Omental fat pad (tissue), 4 donors: Measurements from ENCODE around the gene ZNF783. TPM values are rescaled to one million over a fixed set of nuclear protein-coding genes. Genes with fewer than 3 reads are reported as not detected.
"Not testable (repeated sequence)": the region's sequence is repeated elsewhere in the genome, so short reads cannot be mapped to it uniquely, and the experiment has no call there.

Experiments used
- ATAC-seq: fragments of 150-250 bp; one replicate; pipeline ENCODE4 v1.9.1; 2016; ENCODE audit warnings: mild to moderate bottlenecking, moderate library complexity; ENCODE audit not compliant: low FRiP score
- DNase-seq: peaks from one replicate; pipeline ENCODE4 v3.0.0-alpha.2; 2019; ENCODE audit warnings: low spot score
- CTCF ChIP-seq, 3 donors: fragments of 450-650 bp; IDR thresholded peaks; one replicate each; pipeline ENCODE4 v1.5.1; 2016 to 2017; ENCODE audit warnings: antibody characterized with exemption in 3 of 3, mild to moderate bottlenecking in 3 of 3, moderate library complexity in 2 of 3
- total RNA-seq, 4 donors: library from RNA; depleted of rRNA; stranded (reverse); fragments of >200 nt; gene quantifications; one replicate each; pipeline ENCODE4 v1.1.0, GENCODE V29; 2016

Gene ZNF783
- total RNA-seq, 4 donors from 2014 or later: 9.7 to 24.6 (median 15.9) TPM

- ATAC-seq: no peak
- DNase-seq: no peak
- no peak for TF ChIP-seq CTCF (IDR thresholded peaks at IDR 0.05)
Observed at GRCh38 chr7:149240637-149241036, 21.4 kb upstream of the ZNF783 start.

GRCh38 chr7:149241696-149242095 lies 20.3 kb upstream of the ZNF783 start:
- TF ChIP-seq CTCF (IDR thresholded peaks at IDR 0.05): no peak
- ATAC-seq (no peak), DNase-seq (no peak)

GRCh38 chr7:149245244-149245643 lies 16.8 kb upstream of the ZNF783 start:
- ATAC-seq: no peak
- no peak for DNase-seq

GRCh38 chr7:149245744-149246143 lies 16.3 kb upstream of the ZNF783 start:
- no peak for TF ChIP-seq CTCF (IDR thresholded peaks at IDR 0.05)
- ATAC-seq (no peak), DNase-seq (no peak)

More at GRCh38 chr7:149245244-149245643, 16.8 kb upstream of the ZNF783 start:
- no peak for TF ChIP-seq CTCF (IDR thresholded peaks at IDR 0.05)

- no peak for DNase-seq
- ATAC-seq: no peak
- TF ChIP-seq CTCF (IDR thresholded peaks at IDR 0.05): no peak
Observed at GRCh38 chr7:149248777-149249176, 13.2 kb upstream of the ZNF783 start.

GRCh38 chr7:149250151-149250550 lies 11.8 kb upstream of the ZNF783 start:
- not testable (repeated sequence) for ATAC-seq, DNase-seq

- ATAC-seq: not testable (repeated sequence)
Observed at GRCh38 chr7:149251518-149251917, 10.5 kb upstream of the ZNF783 start.

GRCh38 chr7:149252378-149252777 lies 9.6 kb upstream of the ZNF783 start:
- no peak for TF ChIP-seq CTCF (IDR thresholded peaks at IDR 0.05)
- DNase-seq: no peak
- ATAC-seq: no peak

More at GRCh38 chr7:149251518-149251917, 10.5 kb upstream of the ZNF783 start:
- not testable (repeated sequence) for DNase-seq
